NCI-H146 treated with DMSO at 0.1 percent for 48 hours (cell line): Measurements from ENCODE around the gene CFTR.

ENCODE experiments used
- DNase-seq: peaks from one replicate; lab custom pipeline; 2025; ENCODE audit not compliant: unreplicated experiment; lab: John Stamatoyannopoulos, UW

The CFTR gene

GRCh38 chr7:117645481-117646165, 165.8 kb downstream of the CFTR start:
- no peak for DNase-seq

- DNase-seq, result no peak
Measured at GRCh38 chr7:117648203-117648866, 168.5 kb downstream of the CFTR start.

GRCh38 chr7:117652943-117653680, 173.3 kb downstream of the CFTR start:
- no peak for DNase-seq

- no peak for DNase-seq
Measured at GRCh38 chr7:117654780-117655179, 175.0 kb downstream of the CFTR start.

GRCh38 chr7:117656806-117657205, 177.0 kb downstream of the CFTR start:
- DNase-seq, result no peak

- DNase-seq, result no peak
Measured at GRCh38 chr7:117659531-117660011, 179.7 kb downstream of the CFTR start.

- no peak for DNase-seq
Measured at GRCh38 chr7:117661328-117661727, 181.5 kb downstream of the CFTR start.

- DNase-seq, result no peak
Measured at GRCh38 chr7:117664047-117664446, 184.2 kb downstream of the CFTR start.

- DNase-seq, result no peak
Measured at GRCh38 chr7:117665368-117665767, 185.5 kb downstream of the CFTR start.

- DNase-seq, result no peak
Measured at GRCh38 chr7:117666031-117666430, 186.2 kb downstream of the CFTR start.

GRCh38 chr7:117666689-117667088, 186.9 kb downstream of the CFTR start:
- DNase-seq, result no peak

GRCh38 chr7:117667456-117667855, 187.6 kb downstream of the CFTR start:
- DNase-seq, result no peak

GRCh38 chr7:117669818-117670217, 190.0 kb downstream of the CFTR start:
- no peak for DNase-seq

- no peak for DNase-seq
Measured at GRCh38 chr7:117672453-117672852, 192.6 kb downstream of the CFTR start.

- no peak for DNase-seq
Measured at GRCh38 chr7:117673367-117673766, 193.5 kb downstream of the CFTR start.

- no peak for DNase-seq
Measured at GRCh38 chr7:117673839-117674238, 194.0 kb downstream of the CFTR start.

GRCh38 chr7:117674617-117675016, 194.8 kb downstream of the CFTR start:
- no peak for DNase-seq

- no peak for DNase-seq
Measured at GRCh38 chr7:117675497-117676435, 195.9 kb downstream of the CFTR start.

- DNase-seq, result no peak
Measured at GRCh38 chr7:117679120-117679519, 199.3 kb downstream of the CFTR start.

GRCh38 chr7:117682681-117683385, 203.0 kb downstream of the CFTR start:
- DNase-seq, result no peak
